ENCODE results near the gene SELENOF.

The SELENOF gene

GRCh38 chr1:86913896-86914600 lies at the start of gene SELENOF:
SELENOF (minus strand) TSS chr1:86914126; CDS start chr1:86914111, 15 bp downstream.
- DNase-seq (ENCODE audit: extremely low read depth in 1 of 2, low read depth in 1 of 2): peak; percentile 98 to 100

- no peak for DNase-seq (ENCODE audit: extremely low read depth in 1 of 2, low read depth in 1 of 2)
Measured at GRCh38 chr1:86960548-86960947, 46.6 kb upstream of the SELENOF start.

GRCh38 chr1:86957221-86957620 lies 43.3 kb upstream of the SELENOF start:
- DNase-seq (ENCODE audit: extremely low read depth in 1 of 2, low read depth in 1 of 2): no peak

GRCh38 chr1:86956221-86956620 lies 42.3 kb upstream of the SELENOF start:
- DNase-seq (ENCODE audit: extremely low read depth in 1 of 2, low read depth in 1 of 2): no peak

GRCh38 chr1:86955678-86956077 lies 41.8 kb upstream of the SELENOF start:
- DNase-seq (ENCODE audit: extremely low read depth in 1 of 2, low read depth in 1 of 2): no peak

GRCh38 chr1:86953167-86953566 lies 39.2 kb upstream of the SELENOF start:
- no peak for DNase-seq (ENCODE audit: extremely low read depth in 1 of 2, low read depth in 1 of 2)

GRCh38 chr1:86951430-86951829 lies 37.5 kb upstream of the SELENOF start:
- DNase-seq (ENCODE audit: extremely low read depth in 1 of 2, low read depth in 1 of 2): no peak

GRCh38 chr1:86950712-86951419 lies 36.9 kb upstream of the SELENOF start:
- DNase-seq (ENCODE audit: extremely low read depth in 1 of 2, low read depth in 1 of 2): no peak

- DNase-seq (ENCODE audit: extremely low read depth in 1 of 2, low read depth in 1 of 2): no peak
Measured at GRCh38 chr1:86948212-86948611, 34.3 kb upstream of the SELENOF start.

- DNase-seq (ENCODE audit: extremely low read depth in 1 of 2, low read depth in 1 of 2): no peak
Measured at GRCh38 chr1:86942743-86943142, 28.8 kb upstream of the SELENOF start.

GRCh38 chr1:86942042-86942441 lies 28.1 kb upstream of the SELENOF start:
- DNase-seq (ENCODE audit: extremely low read depth in 1 of 2, low read depth in 1 of 2): no peak

GRCh38 chr1:86940599-86940998 lies 26.7 kb upstream of the SELENOF start:
- no peak for DNase-seq (ENCODE audit: extremely low read depth in 1 of 2, low read depth in 1 of 2)

- DNase-seq (ENCODE audit: extremely low read depth in 1 of 2, low read depth in 1 of 2): no peak
Measured at GRCh38 chr1:86939406-86939805, 25.5 kb upstream of the SELENOF start.

GRCh38 chr1:86938855-86939254 lies 24.9 kb upstream of the SELENOF start:
- DNase-seq (ENCODE audit: extremely low read depth in 1 of 2, low read depth in 1 of 2): no peak

GRCh38 chr1:86938450-86938849 lies 24.5 kb upstream of the SELENOF start:
- no peak for DNase-seq (ENCODE audit: extremely low read depth in 1 of 2, low read depth in 1 of 2)

GRCh38 chr1:86933562-86934377 lies 19.8 kb upstream of the SELENOF start:
- no peak for DNase-seq (ENCODE audit: extremely low read depth in 1 of 2, low read depth in 1 of 2)

- no peak for DNase-seq (ENCODE audit: extremely low read depth in 1 of 2, low read depth in 1 of 2)
Measured at GRCh38 chr1:86933051-86933450, 19.1 kb upstream of the SELENOF start.

GRCh38 chr1:86928819-86929218 lies 14.9 kb upstream of the SELENOF start:
- DNase-seq (ENCODE audit: extremely low read depth in 1 of 2, low read depth in 1 of 2): no peak

- no peak for DNase-seq (ENCODE audit: extremely low read depth in 1 of 2, low read depth in 1 of 2)
Measured at GRCh38 chr1:86926883-86927282, 13.0 kb upstream of the SELENOF start.

GRCh38 chr1:86925742-86926141 lies 11.8 kb upstream of the SELENOF start:
- no peak for DNase-seq (ENCODE audit: extremely low read depth in 1 of 2, low read depth in 1 of 2)

GRCh38 chr1:86924324-86924960 lies 10.5 kb upstream of the SELENOF start:
- DNase-seq (ENCODE audit: extremely low read depth in 1 of 2, low read depth in 1 of 2): no peak
